Endodermal cell (in vitro differentiated cells): Measurements from ENCODE around the gene HLA-DPA1. TPM values are rescaled to one million over a fixed set of nuclear protein-coding genes. Genes with fewer than 3 reads are reported as not detected.

ENCODE experiments used
- DNase-seq: peaks from one replicate; pipeline ENCODE4 v3.0.0-alpha.2; 2017
- H3K27ac ChIP-seq: 2 replicates; pipeline ENCODE4 v1.5.1; 2013; ENCODE audit warnings: mild to moderate bottlenecking, low read depth, low read length, moderate library complexity
- H3K27me3 ChIP-seq: 2 replicates; pipeline ENCODE4 v1.6.1; 2013; ENCODE audit warnings: mild to moderate bottlenecking, low read length, moderate library complexity; ENCODE audit not compliant: insufficient read depth, control insufficient read depth, poor library complexity, severe bottlenecking
- H3K36me3 ChIP-seq: 2 replicates; pipeline ENCODE4 v1.7.0; 2013; ENCODE audit warnings: mild to moderate bottlenecking, low read length, moderate library complexity; ENCODE audit not compliant: control insufficient read depth, insufficient read depth
- H3K4me1 ChIP-seq: one replicate; pipeline ENCODE4 v1.7.0; 2013; ENCODE audit warnings: low read length; ENCODE audit not compliant: control insufficient read depth, insufficient read depth
- H3K4me3 ChIP-seq: 2 replicates; pipeline ENCODE4 v1.5.1; 2013; ENCODE audit warnings: mild to moderate bottlenecking, low read length, moderate library complexity
- H3K9ac ChIP-seq: 2 replicates; pipeline ENCODE4 v1.6.1; 2013; ENCODE audit warnings: mild to moderate bottlenecking, low read length, moderate library complexity; ENCODE audit not compliant: poor library complexity, severe bottlenecking; ENCODE audit errors: extremely low read depth
- H3K9me3 ChIP-seq: 2 replicates; pipeline ENCODE4 v1.6.1; 2013; ENCODE audit warnings: mild to moderate bottlenecking, low read length, moderate library complexity; ENCODE audit not compliant: control insufficient read depth
- H3K27ac Mint-ChIP-seq: 2 replicates; pipeline ENCODE4 v1.8.0; 2020; ENCODE audit warnings: mixed read lengths
- H3K27me3 Mint-ChIP-seq: 2 replicates; pipeline ENCODE4 v1.8.0; 2021; ENCODE audit warnings: mild to moderate bottlenecking, mixed read lengths; ENCODE audit not compliant: insufficient read depth
- H3K36me3 Mint-ChIP-seq: 2 replicates; pipeline ENCODE4 v1.8.0; 2020; ENCODE audit warnings: low read depth, mixed read lengths
- H3K4me1 Mint-ChIP-seq: 2 replicates; pipeline ENCODE4 v1.8.0; 2020; ENCODE audit warnings: mixed read lengths
- H3K4me3 Mint-ChIP-seq: 2 replicates; pipeline ENCODE4 v1.8.0; 2020; ENCODE audit warnings: mild to moderate bottlenecking, moderate library complexity, mixed read lengths
- H3K9me3 Mint-ChIP-seq: 2 replicates; pipeline ENCODE4 v1.8.0; 2020; ENCODE audit warnings: mild to moderate bottlenecking, mixed read lengths
- CTCF ChIP-seq: fragments of 200-600 bp; sonication (generic); conservative IDR thresholded peaks from 2 replicates; pipeline ENCODE4 v1.5.0; 2021; ENCODE audit warnings: antibody characterized with exemption, mild to moderate bottlenecking
- WGBS, 2 experiments: methylation state at CpG; one replicate each; pipeline versions ENCODE4 v1.1.5 to v1.1.7; 2013; ENCODE audit warnings: missing lambda C conversion rate in 2 of 2, mixed read lengths in 1 of 2; ENCODE audit not compliant: insufficient coverage in 1 of 2, insufficient read length in 1 of 2; 5-methylcytosine and 5-hydroxymethylcytosine counted together
- total RNA-seq, 2 donors: library from RNA; stranded (reverse); fragmentation: NEBNext Ultra II Directional in 1 of 2; extraction: Animal tissue kit (Norgen Biotek cat#: 25700) in 1 of 2; gene quantifications; 2 replicates in 1 of 2; 3 replicates in 1 of 2; pipeline ENCODE4 v1.2.1, GENCODE V29; 2021

HLA-DPA1 gene
- total RNA-seq, 2 donors from 2014 or later, result 1.7 to 1.9 TPM

- peaks cover 21% of the 10 kb centered on the region for H3K9me3 Mint-ChIP-seq
- Histone ChIP-seq H3K36me3 (no peaks in the 10 kb centered on the region), H3K27me3 (peaks cover 9% of the 10 kb centered on the region), H3K4me3 (no peak overlapping the region), H3K27ac (no peak overlapping the region), H3K9me3 (no peaks in the 10 kb centered on the region), H3K4me1 (no peaks in the 10 kb centered on the region), H3K9ac (no peak overlapping the region)
- H3K27ac Mint-ChIP-seq, result no peak overlapping the region
- no peak overlapping the region for H3K4me3 Mint-ChIP-seq
- WGBS, 2 experiments, result 81 to 83% methylated on average over 3 to 6 of the region's 6 CpGs
- DNase-seq, result no peak
- peaks cover 8% of the 10 kb centered on the region for H3K27me3 Mint-ChIP-seq
- no peaks in the 10 kb centered on the region for H3K36me3 Mint-ChIP-seq
- H3K4me1 Mint-ChIP-seq, result peaks cover 24% of the 10 kb centered on the region
- no peak for TF ChIP-seq CTCF
These were observed 16.0 kb downstream of the HLA-DPA1 start for GRCh38 chr6:33057222-33058150.

- H3K9ac ChIP-seq, result no peak overlapping the region
- H3K4me1 ChIP-seq, result peaks cover 3% of the 10 kb centered on the region
- no peak overlapping the region for H3K4me3 Mint-ChIP-seq
- no peaks in the 10 kb centered on the region for H3K36me3 Mint-ChIP-seq
- DNase-seq, result no peak
- H3K4me3 ChIP-seq, result no peak overlapping the region
- peaks cover 5% of the 10 kb centered on the region for H3K27me3 Mint-ChIP-seq
- H3K27ac ChIP-seq, result no peak overlapping the region
- peaks cover 42% of the 10 kb centered on the region for H3K4me1 Mint-ChIP-seq
- H3K27ac Mint-ChIP-seq, result no peak overlapping the region
- H3K27me3 ChIP-seq, result peaks cover 7% of the 10 kb centered on the region
- peaks cover 8% of the 10 kb centered on the region for H3K9me3 Mint-ChIP-seq
- no peak for TF ChIP-seq CTCF
- WGBS, 2 experiments, result 40 to 47% methylated on average over 2 to 4 of the region's 4 CpGs
- H3K9me3 ChIP-seq, result no peaks in the 10 kb centered on the region
- H3K36me3 ChIP-seq, result no peaks in the 10 kb centered on the region
These were observed 20.2 kb downstream of the HLA-DPA1 start for GRCh38 chr6:33053230-33053629.

- TF ChIP-seq CTCF, result no peak
- peaks cover 5% of the 10 kb centered on the region for H3K27me3 Mint-ChIP-seq
- no peak overlapping the region for H3K9ac ChIP-seq
- no peak overlapping the region for H3K4me3 Mint-ChIP-seq
- peaks cover 42% of the 10 kb centered on the region for H3K4me1 Mint-ChIP-seq
- no peaks in the 10 kb centered on the region for H3K9me3 ChIP-seq
- H3K4me1 ChIP-seq, result peaks cover 3% of the 10 kb centered on the region
- no peaks in the 10 kb centered on the region for H3K36me3 Mint-ChIP-seq
- no peak overlapping the region for H3K27ac Mint-ChIP-seq
- H3K27me3 ChIP-seq, result peaks cover 1% of the 10 kb centered on the region
- no peak overlapping the region for H3K4me3 ChIP-seq
- no peak for DNase-seq
- H3K9me3 Mint-ChIP-seq, result peaks cover 8% of the 10 kb centered on the region
- H3K27ac ChIP-seq, result no peak overlapping the region
- no peaks in the 10 kb centered on the region for H3K36me3 ChIP-seq
These were observed 20.8 kb downstream of the HLA-DPA1 start for GRCh38 chr6:33052627-33053026.
